ENCODE results near the gene KLF1. TPM values are rescaled to one million over a fixed set of nuclear protein-coding genes. Genes with fewer than 3 reads are reported as not detected.

KLF1 gene
- total RNA-seq, 1 donor from 2014 or later: not detected

GRCh38 chr19:12864143-12864542 is 22.9 kb downstream of the KLF1 start:
- Histone ChIP-seq H3K4me1 (ENCODE audit: insufficient read depth, low read length) (peaks cover 3% of the 10 kb centered on the region), H3K9me3 (ENCODE audit: insufficient read depth, low read depth, low read length) (no peaks in the 10 kb centered on the region), H2AFZ (ENCODE audit: low read depth, low read length) (no peak overlapping the region), H4K20me1 (ENCODE audit: insufficient read depth, low read length) (no peaks in the 10 kb centered on the region), H3K27ac (ENCODE audit: low read depth, low read length) (no peak overlapping the region), H3K79me2 (ENCODE audit: insufficient read depth, low read length) (no peaks in the 10 kb centered on the region), H3K27me3 (ENCODE audit: insufficient read depth, low read length) (peaks cover 4% of the 10 kb centered on the region), H3K36me3 (ENCODE audit: insufficient read depth, low read length) (no peaks in the 10 kb centered on the region), H3K4me3 (ENCODE audit: insufficient read depth, low read depth, low read length) (no peak overlapping the region), H3K9ac (ENCODE audit: low read length) (no peak overlapping the region), H3K4me2 (ENCODE audit: low read length) (no peak overlapping the region)
- Mint-ChIP-seq H3K9me3 (ENCODE audit: unreplicated experiment) (no peaks in the 10 kb centered on the region), H3K27ac (ENCODE audit: unreplicated experiment) (no peak overlapping the region), H3K4me1 (ENCODE audit: low read depth, unreplicated experiment) (no peaks in the 10 kb centered on the region), H3K36me3 (ENCODE audit: low read depth, unreplicated experiment) (peaks cover 8% of the 10 kb centered on the region), H3K4me3 (ENCODE audit: unreplicated experiment) (no peak overlapping the region), H3K27me3 (ENCODE audit: low read depth, unreplicated experiment) (peaks cover 2% of the 10 kb centered on the region)
- FAIRE-seq: no peak
- TF ChIP-seq EZH2 (IDR thresholded peaks at IDR 0.05; ENCODE audit: insufficient read depth, low read length): no peak
- no peak for TF ChIP-seq CTCF (IDR thresholded peaks at IDR 0.05; ENCODE audit: insufficient read depth, low read depth, low read length)
- DNase-seq (ENCODE audit: low read depth): no peak

GRCh38 chr19:12859546-12859945 is 27.5 kb downstream of the KLF1 start:
- DNase-seq (ENCODE audit: low read depth): no peak
- Histone ChIP-seq H3K27ac (ENCODE audit: low read depth, low read length) (no peak overlapping the region), H4K20me1 (ENCODE audit: insufficient read depth, low read length) (no peaks in the 10 kb centered on the region), H3K4me2 (ENCODE audit: low read length) (no peak overlapping the region), H3K9me3 (ENCODE audit: insufficient read depth, low read depth, low read length) (no peaks in the 10 kb centered on the region), H3K79me2 (ENCODE audit: insufficient read depth, low read length) (no peaks in the 10 kb centered on the region), H3K36me3 (ENCODE audit: insufficient read depth, low read length) (no peaks in the 10 kb centered on the region), H2AFZ (ENCODE audit: low read depth, low read length) (no peak overlapping the region), H3K9ac (ENCODE audit: low read length) (no peak overlapping the region), H3K4me3 (ENCODE audit: insufficient read depth, low read depth, low read length) (no peak overlapping the region), H3K4me1 (ENCODE audit: insufficient read depth, low read length) (no peaks in the 10 kb centered on the region), H3K27me3 (ENCODE audit: insufficient read depth, low read length) (peaks cover 4% of the 10 kb centered on the region)
- FAIRE-seq: no peak
- Mint-ChIP-seq H3K4me3 (ENCODE audit: unreplicated experiment) (no peak overlapping the region), H3K9me3 (ENCODE audit: unreplicated experiment) (no peaks in the 10 kb centered on the region), H3K27me3 (ENCODE audit: low read depth, unreplicated experiment) (peaks cover 2% of the 10 kb centered on the region), H3K36me3 (ENCODE audit: low read depth, unreplicated experiment) (peaks cover 1% of the 10 kb centered on the region), H3K4me1 (ENCODE audit: low read depth, unreplicated experiment) (no peaks in the 10 kb centered on the region), H3K27ac (ENCODE audit: unreplicated experiment) (no peak overlapping the region)
- no peak for TF ChIP-seq EZH2 (IDR thresholded peaks at IDR 0.05; ENCODE audit: insufficient read depth, low read length)
- TF ChIP-seq CTCF (IDR thresholded peaks at IDR 0.05; ENCODE audit: insufficient read depth, low read depth, low read length): no peak

- Histone ChIP-seq H3K4me3 (ENCODE audit: insufficient read depth, low read depth, low read length) (no peak overlapping the region), H3K4me2 (ENCODE audit: low read length) (no peak overlapping the region), H3K9ac (ENCODE audit: low read length) (no peak overlapping the region), H3K79me2 (ENCODE audit: insufficient read depth, low read length) (no peaks in the 10 kb centered on the region), H3K27ac (ENCODE audit: low read depth, low read length) (no peak overlapping the region), H3K4me1 (ENCODE audit: insufficient read depth, low read length) (no peaks in the 10 kb centered on the region), H4K20me1 (ENCODE audit: insufficient read depth, low read length) (no peaks in the 10 kb centered on the region), H3K9me3 (ENCODE audit: insufficient read depth, low read depth, low read length) (no peaks in the 10 kb centered on the region), H2AFZ (ENCODE audit: low read depth, low read length) (no peak overlapping the region), H3K36me3 (ENCODE audit: insufficient read depth, low read length) (no peaks in the 10 kb centered on the region), H3K27me3 (ENCODE audit: insufficient read depth, low read length) (peaks cover under 1% of the 10 kb centered on the region)
- no peaks in the 10 kb centered on the region for H3K4me1 Mint-ChIP-seq (ENCODE audit: low read depth, unreplicated experiment)
- no peak for DNase-seq (ENCODE audit: low read depth)
- H3K27ac Mint-ChIP-seq (ENCODE audit: unreplicated experiment): no peak overlapping the region
- no peak for FAIRE-seq
- H3K36me3 Mint-ChIP-seq (ENCODE audit: low read depth, unreplicated experiment): peaks cover 4% of the 10 kb centered on the region
- no peaks in the 10 kb centered on the region for H3K27me3 Mint-ChIP-seq (ENCODE audit: low read depth, unreplicated experiment)
- H3K9me3 Mint-ChIP-seq (ENCODE audit: unreplicated experiment): no peaks in the 10 kb centered on the region
- TF ChIP-seq CTCF (IDR thresholded peaks at IDR 0.05; ENCODE audit: insufficient read depth, low read depth, low read length): no peak
- H3K4me3 Mint-ChIP-seq (ENCODE audit: unreplicated experiment): no peak overlapping the region
Observed at GRCh38 chr19:12858041-12858928, 28.7 kb downstream of the KLF1 start.
